ENCODE data around the gene NARS2. TPM values are rescaled to one million over a fixed set of nuclear protein-coding genes. Genes with fewer than 3 reads are reported as not detected.
A peak's percentile ranks its signal among the peaks of the same experiment; 100 is the strongest.

NARS2 gene
- total RNA-seq, 1 experiment from 2014 or later: 24.3 TPM

DNA sequence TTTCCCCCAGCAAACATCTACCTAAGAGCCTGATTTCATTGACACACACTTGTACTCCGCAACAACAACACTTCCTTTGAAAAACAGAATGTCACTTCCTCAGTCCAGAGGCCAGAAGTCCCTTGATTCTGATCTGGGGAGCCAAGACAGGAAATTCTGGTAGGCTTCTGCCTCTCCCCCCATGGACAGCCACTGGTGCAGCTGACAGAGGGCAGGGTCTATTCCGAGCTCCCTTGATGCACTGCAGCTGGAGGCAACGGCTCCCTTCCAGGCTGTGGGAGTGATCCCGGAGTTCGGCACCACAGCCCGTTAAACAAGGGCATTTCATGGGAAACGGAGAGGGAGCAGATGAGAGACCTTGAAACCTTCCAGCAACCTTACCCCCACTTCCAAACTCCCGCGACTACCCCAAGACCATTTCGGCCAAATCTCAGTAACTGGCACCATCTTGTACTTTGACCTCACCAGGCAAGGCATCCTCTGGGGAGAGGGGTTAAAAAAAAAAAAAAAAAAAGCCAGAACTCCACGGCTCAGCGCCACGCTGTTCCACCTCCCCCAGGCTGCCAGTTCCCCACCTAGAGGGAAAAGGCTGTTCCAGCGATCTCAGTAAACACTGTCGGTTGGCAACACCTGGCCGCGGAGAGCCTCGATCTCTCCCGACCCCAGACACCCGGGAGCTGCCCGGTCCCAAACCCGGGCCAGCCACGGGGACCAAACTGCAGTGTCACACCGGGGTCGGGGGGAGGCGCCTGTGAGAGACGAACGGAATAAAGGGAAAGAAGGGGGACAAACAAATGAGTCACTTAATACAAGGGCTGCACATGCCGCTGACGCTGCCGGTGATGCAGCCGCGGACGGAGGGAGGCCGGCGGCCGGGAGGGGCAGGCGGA is 158.1 kb downstream of the NARS2 start:
- peak; percentile 90 for DNase-seq (ENCODE audit: low read depth)

GRCh38 chr11:78415338-78415737 is 159.3 kb downstream of the NARS2 start:
- DNase-seq (ENCODE audit: low read depth): no peak

DNA sequence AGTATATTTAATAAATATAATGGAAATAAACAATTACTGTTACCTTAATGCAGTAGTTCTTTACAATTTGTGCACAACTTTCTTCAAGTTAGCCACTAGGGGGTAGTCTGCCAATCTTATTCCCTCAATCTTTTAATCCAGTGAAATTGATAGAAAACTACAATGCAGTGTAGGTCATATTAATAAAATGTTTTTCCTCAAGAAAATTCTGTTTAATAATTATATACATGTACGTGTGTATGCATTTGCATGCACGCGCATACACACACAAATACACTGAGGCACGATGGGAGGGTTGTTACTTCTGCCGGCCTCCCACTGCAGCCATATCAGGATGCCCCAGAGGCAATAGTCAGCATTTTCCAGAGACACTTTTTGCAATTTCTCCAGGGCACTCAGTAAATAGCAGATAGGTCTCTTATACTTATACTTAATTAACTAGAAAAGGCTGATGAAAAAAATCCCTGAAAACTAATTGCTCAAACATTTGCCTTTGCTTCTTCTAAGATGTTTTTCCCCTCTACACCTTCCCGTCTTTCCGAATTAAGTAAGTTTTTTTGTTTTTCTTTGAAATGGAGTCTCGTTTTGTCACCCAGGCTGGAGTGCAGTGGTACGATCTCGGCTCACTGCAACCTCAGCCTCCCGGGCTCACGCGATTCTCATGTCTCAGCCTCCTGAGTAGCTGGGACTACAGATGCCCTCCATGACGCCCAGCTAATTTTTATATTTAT is 160.2 kb downstream of the NARS2 start:
- no peak for DNase-seq (ENCODE audit: low read depth)

DNA sequence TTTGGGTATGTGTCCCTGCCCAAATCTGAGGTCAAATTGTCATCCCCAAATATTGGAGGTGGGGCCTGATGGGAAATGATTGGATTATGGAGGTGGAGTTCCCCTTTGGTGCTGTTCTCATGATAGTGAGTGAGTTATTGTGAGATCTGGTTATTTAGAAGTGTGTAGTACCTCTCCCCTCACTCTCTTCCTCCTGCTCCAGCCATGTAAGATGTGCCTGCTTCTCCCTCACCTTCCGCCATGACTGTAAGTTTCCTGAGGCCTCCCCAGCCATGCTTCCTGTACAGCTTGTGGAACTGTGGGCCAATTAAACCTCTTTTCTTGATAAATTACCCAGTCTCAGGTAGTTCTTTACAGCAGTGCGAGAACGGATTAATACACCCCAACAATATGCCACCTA is 166.0 kb downstream of the NARS2 start:
- DNase-seq (ENCODE audit: low read depth): no peak

DNA sequence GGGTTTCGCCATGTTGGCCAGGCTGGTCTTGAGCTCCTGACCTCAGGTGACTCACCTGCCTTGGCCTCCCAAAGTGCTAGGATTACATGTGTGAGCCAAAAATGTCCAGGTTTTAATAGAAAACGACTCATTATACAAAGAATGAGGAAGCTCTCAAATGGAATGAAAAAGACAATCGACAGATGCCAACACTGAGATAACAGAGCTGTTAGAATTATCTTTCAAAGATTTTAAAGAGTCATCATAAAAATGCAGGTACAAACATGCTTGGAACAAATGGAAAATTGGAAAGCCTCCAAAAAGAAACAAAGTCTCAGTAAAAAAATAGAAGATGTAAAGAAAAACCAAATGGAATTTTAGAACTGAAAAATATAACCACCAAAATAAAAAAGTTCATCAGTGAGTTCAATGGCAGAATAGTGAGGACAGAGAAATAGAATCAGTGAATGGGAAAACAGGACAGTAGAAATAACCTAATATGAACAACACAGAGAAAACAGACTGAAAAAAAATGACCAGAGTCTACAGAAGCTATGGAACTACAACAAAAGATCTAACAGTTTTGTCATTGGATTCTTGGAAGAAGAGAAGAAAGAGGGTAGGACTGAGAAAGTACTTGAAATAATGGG is 168.0 kb downstream of the NARS2 start:
- no peak for DNase-seq (ENCODE audit: low read depth)

GRCh38 chr11:78405805-78406204 is 168.9 kb downstream of the NARS2 start:
- DNase-seq (ENCODE audit: low read depth): no peak

- DNase-seq (ENCODE audit: low read depth): no peak
Observed at GRCh38 chr11:78403781-78404180, 170.9 kb downstream of the NARS2 start.

DNA sequence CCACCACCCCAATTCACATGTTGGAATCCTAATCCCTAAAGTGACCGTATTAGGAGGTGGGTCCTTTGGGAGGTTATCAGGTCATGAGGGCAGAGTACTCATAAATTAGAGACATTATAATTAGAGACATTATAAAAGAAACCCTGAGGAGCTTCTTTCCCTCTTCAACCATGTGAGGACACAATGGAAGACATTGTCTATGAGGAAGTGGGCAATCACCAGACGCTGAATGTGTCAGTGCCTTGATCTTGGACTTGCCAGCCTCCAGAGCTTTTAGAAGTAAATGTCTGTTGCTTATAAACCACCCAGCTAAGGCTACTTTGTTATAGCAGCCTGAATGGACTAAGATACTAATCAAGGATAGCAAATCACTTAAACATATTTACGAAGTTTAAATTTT is 171.8 kb downstream of the NARS2 start:
- DNase-seq (ENCODE audit: low read depth): no peak

GRCh38 chr11:78400702-78401101 is 174.0 kb downstream of the NARS2 start:
- no peak for DNase-seq (ENCODE audit: low read depth)

GRCh38 chr11:78400116-78400515 is 174.5 kb downstream of the NARS2 start:
- DNase-seq (ENCODE audit: low read depth): no peak

DNA sequence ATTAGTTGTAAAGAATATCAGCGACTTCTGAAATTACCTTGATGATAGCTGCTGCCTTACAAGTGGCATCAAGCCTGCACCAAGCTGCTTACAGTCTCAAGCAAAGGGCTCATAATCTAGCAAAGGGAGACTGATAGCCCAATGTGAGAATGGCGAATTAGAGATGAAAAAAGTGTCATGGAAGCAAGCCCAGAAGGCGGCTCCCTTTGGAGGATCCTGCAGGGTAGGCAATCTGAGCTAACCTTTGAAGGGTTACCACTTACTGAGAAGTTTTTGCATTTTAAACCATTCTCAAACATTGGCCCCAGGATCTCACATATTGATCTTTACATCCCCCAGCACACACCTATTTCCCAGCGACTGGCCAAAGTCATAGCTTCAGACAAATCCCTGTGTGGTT is 175.5 kb downstream of the NARS2 start:
- no peak for DNase-seq (ENCODE audit: low read depth)

- DNase-seq (ENCODE audit: low read depth): no peak
Observed at GRCh38 chr11:78398715-78399114, 175.9 kb downstream of the NARS2 start.

DNA sequence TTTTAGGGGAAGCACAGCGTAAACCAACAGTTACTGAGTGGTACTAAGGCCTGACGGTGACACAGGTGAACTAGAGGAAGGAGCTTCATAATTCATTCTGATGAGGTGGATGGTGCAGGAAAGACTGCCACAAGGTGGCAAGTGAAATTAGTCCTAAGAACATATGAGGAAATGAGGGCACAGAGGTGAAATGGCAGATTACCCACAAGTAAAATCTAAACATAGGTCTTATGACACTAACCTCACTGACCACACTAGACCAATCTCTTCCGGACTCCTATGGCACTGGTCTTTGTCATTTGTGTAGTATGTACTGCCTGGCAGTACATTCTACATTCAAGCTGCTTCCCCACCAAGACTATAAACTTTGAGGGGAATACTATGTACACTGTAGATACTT is 177.3 kb downstream of the NARS2 start:
- no peak for DNase-seq (ENCODE audit: low read depth)

DNA sequence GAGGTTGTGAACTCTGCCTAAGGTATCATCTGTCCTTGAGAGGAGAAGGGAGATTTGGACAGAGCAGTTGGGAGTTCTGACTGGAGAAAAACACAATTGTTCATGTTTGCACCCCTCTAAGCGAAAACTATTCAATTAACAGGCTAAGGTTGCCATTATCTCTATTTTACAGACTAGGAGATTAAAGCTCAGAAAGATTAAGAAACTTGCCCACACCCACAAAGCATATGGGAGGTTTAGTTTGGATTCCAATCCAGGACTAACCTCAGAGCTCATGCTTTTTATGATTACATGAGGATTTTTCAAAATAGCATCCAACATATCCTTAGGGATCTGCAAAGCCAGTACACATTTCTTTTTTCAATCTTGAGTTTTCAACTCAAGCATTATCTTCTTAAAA is 179.1 kb downstream of the NARS2 start:
- DNase-seq (ENCODE audit: low read depth): no peak

DNA sequence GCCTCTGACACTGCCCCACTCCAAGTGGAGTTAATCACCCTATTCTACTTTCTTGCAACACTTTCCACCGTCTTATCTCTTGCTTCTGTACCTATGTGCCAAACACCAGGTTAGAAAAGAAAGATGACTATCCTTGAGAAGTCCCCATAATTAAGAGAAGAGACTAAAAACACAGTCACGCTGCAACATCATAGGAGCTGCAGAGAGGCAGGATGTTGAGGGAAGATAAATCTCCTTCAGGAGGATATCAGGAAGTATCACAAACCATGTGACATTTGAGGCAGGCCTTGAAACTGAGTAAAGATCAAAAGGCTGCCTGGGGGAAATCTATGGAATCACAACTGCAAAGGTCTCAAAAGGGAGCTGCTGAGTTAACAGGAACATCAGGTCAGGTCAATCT is 181.8 kb downstream of the NARS2 start:
- DNase-seq (ENCODE audit: low read depth): no peak

GRCh38 chr11:78391424-78391823 is 183.2 kb downstream of the NARS2 start:
- no peak for DNase-seq (ENCODE audit: low read depth)

- no peak for DNase-seq (ENCODE audit: low read depth)
Observed at GRCh38 chr11:78390809-78391208, 183.9 kb downstream of the NARS2 start.

- no peak for DNase-seq (ENCODE audit: low read depth)
Observed at GRCh38 chr11:78386215-78386941, 188.3 kb downstream of the NARS2 start.

Measured in LHCN-M2 (cell line).